ENCODE measurements around the gene SFXN5.
A peak's percentile ranks its signal among the peaks of the same experiment; 100 is the strongest.

DNA sequence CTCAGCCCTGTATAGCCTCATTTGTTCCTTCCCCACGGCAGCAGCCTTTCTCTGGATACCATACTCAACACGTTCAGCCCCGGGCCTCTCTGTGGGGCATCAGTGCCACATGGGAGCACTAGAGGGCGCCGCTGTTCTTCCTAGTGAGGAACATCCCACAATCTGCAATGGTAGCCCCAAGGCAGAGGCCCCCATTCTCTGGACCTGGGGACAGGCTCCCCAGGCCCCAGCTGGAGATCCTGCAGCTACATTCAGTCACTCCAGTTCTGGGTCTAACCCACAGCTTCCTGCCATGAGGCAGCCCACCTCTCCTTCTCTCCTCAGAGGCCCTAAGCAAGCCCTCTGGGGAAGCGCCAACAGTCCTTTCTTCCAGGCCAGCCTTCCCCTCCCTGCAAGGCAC, 14.2 kb upstream of the SFXN5 start:
- peak; percentile 96 for TF ChIP-seq CTCF (conservative IDR thresholded peaks at IDR 0.05)
- TF ChIP-seq EZH2 (IDR thresholded peaks at IDR 0.05; ENCODE audit: low read depth): no peak

All from PC-9 (cell line).